Sciatic nerve (tissue), 2 donors: ENCODE data around the gene LRPPRC. TPM values are rescaled to one million over a fixed set of nuclear protein-coding genes. Genes with fewer than 3 reads are reported as not detected.

ENCODE experiments used
- ATAC-seq: fragments of 200-7000 bp; cut with Tn5 transposase; one replicate; pipeline ENCODE4 v1.9.1; 2020; ENCODE audit warnings: mild to moderate bottlenecking, moderate library complexity
- DNase-seq: peaks from one replicate; pipeline ENCODE4 v3.0.0-alpha.2; 2020; ENCODE audit warnings: low spot score
- intact Hi-C: fragments of 100-400 bp; cut with DNase I; formaldehyde crosslinking; loops from one replicate; pipeline ENCODE4 v1.14.2; 2022
- total RNA-seq: library from RNA; stranded (reverse); fragmentation: NEBNext Ultra II Directional; extraction: Animal tissue kit (Norgen Biotek cat#: 25700); gene quantifications from one replicate; pipeline ENCODE4 v1.2.1, GENCODE V29; 2021
- donor health status: DM: no; HTN: no; CAD: no.
- donor health status: DM: no; HTN: no; CAD: no.

LRPPRC gene
- total RNA-seq, 1 donor from 2014 or later: 59.7 TPM

DNA sequence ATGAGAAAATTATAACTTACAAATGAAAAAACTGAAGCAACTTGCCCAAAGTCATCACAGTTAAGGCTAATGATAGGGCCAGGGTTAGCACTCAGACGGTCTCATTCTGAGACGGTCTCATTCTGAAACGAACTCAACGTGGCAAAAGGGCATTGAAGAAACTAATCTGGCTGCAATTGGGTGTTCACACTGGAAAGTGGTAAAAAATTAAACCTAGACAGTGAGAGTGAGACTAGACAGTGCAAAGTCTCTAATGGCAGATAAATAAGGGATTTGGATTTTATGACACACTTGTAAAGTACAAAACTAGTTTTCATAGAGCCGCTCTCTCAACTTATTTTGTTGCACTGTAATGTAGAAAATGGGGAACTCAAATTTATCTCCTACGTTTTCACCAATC lies 9.2 kb downstream of the LRPPRC start:
- ATAC-seq (no peak), DNase-seq (no peak)
- intact Hi-C loops: no loop called here

DNA sequence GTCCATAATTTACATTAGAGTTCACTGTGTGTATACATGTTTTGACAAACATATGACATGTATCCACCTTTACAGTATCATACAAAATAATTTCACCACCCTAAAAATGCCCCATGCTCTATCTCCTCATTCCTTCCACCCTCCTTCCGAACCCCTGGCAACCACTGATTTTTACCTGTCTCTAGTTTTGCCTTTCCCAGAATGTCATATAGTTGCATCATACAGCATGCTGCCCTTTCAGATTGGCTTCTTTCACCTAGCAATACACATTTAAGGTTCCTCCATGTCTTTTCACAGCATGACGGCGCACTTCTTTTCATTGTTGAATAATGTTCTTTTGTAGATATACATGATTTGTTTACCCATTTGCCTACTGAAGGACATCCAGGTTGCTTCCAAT lies 10.4 kb downstream of the LRPPRC start:
- intact Hi-C loops: no loop called here
- ATAC-seq (no peak), DNase-seq (no peak)

DNA sequence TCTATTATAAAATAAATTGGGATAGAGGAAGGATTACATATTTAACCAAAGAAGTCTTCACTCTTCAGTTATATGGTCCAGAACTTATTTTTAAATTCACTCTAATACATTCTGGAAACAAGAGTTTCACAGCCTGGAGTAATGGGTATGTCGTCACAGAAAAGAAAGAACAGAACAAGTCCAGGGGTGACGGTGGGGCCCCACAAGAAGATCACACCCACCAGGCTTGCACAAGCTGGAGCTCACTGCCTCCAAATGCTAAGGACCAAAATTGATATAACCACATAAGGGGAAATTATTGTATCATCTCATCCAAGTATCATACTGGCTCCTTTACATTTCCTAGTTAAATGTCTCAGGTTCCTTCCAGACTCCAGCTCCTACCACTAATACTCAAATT lies 11.3 kb downstream of the LRPPRC start:
- intact Hi-C loops: no loop called here
- no peak for ATAC-seq
- DNase-seq: no peak

DNA sequence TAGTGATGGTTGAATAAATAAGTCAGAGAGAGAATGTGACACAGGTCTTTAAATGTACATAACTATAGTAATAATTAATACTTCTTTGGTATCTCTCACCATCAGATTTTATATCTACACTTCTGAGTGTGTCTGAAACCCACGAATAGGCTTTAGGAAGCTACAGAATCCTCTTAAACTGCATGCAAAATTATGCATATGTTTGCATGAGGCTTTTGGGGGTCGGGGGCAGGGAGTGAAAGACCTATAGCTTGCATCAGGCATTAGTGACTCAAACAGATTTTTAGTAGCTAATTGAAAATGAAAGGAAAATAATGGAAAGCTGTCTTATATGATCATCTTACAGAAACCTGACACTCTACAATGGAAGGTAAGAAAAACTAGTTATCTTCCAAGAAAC lies 14.9 kb downstream of the LRPPRC start:
- intact Hi-C loops: no loop called here
- DNase-seq (no peak), ATAC-seq (no peak)

DNA sequence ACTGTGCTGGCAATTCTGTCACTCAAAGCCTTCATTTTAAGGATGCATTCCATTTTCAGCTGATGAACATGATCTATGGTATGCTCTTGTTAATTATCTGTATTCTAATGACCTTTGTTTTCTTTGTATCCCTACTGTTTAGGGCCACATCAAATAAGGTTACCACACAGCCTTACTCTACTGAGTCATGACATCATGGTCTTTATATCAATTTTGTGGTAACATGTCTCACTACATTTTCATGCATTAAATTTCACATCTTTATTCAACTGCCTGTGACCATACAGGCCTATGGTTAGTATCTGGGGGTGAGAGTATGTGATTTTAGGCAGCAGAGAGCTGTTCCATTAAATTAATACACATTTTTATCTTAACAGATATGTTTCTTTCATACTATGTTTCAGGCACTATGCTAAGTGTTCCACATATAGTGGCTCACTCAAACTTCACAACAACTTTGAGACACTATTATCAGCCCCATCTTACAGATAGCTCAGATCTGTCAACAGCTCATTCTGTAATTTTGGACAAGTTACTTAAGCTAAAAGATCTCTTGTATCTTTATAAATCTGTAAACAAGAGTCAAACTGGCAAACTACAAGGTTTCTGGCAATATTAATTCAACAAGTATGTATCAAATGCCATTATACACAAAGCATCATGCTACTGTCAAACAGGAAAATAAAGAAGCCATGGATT lies 18.0 kb downstream of the LRPPRC start:
- intact Hi-C loops: no loop called here
- DNase-seq (no peak), ATAC-seq (no peak)

DNA sequence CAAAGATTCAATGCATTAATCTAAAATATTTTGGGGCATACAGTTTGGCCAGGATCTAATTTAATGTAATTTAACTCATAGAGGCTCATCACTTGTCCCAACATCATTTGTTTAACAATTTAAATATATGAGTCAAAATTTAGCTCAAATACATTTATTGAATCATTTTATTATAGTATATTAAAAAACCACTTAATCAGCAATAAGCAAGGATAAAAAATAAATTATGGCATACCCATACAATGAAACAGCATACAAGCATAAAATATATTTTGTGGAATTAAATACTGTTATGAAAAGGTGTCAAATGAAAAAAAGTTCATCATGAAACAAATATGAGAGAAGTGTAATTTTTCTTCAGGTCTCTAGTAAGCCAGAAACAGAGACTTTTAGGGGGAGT lies 34.9 kb downstream of the LRPPRC start:
- DNase-seq (no peak), ATAC-seq (no peak)
- intact Hi-C loops: no loop called here

DNA sequence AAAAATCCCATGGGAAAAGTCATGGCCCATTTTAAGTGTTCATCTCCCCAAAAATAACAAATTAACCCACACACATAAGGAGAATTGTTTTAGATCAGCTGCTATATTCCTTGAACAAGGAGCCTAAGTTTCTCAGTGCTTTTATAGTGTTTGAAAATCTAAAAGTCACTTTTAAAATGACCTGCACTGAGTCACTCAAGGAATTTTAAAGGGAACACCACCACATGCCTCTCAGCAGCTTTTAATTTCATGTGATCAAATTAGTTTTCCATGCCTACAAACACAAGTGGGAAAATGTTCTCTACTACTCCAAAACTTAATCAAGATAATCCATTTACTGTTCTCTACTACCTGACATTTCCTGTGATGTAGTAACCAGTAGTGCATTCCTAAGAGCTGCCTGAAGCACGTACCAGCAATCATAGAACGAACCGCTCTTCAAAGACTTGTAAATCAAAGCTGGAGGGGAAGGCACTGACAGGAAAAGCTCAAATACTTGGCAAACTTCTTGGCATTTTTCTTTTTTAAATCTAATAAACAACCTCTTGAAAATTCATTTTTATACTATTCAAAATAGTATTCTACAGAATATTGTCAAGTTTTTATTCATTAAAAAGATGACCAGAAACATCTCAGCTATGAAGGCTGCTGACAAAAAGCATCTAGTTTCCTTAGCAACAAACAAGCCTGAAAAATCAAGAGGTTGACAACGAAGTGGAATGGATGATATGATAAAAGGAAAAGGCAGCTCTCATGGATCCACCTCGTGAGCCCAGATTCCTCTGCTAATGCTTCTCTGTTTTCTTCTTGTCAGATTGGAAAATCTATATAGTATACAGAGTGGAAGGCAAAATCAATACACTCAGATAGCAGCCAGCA lies 37.2 kb downstream of the LRPPRC start:
- DNase-seq (no peak), ATAC-seq (no peak)
- intact Hi-C loops: no loop called here

DNA sequence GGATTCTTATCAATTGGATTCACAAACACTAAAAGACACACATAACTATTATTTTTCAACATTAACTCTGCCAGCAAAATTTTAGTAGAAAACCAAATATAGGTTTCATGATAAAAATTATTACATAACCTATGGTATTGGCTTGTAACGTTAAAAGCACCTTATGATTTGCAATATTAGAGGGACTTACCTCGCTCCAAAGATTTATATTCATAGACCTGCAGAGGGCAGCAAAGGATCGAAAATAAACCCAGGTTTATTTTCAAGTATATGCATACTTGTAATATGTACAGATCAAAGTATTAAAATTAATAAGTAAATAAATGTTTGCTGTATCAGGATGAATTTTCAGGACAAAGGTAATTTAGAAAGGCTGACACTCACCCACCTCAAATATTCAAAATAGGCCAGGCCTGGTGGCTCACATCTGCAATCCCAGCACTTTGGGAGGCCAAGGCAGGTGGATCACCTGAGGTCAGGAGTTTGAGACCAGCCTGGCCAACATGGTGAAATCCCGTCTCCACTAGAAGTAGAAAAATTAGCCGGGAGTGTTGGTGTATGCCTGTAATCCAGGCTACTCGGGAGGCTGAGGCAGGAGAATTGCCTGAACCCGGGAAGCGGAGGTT lies 45.3 kb downstream of the LRPPRC start:
- intact Hi-C loops: no loop called here
- ATAC-seq (no peak), DNase-seq (no peak)

DNA sequence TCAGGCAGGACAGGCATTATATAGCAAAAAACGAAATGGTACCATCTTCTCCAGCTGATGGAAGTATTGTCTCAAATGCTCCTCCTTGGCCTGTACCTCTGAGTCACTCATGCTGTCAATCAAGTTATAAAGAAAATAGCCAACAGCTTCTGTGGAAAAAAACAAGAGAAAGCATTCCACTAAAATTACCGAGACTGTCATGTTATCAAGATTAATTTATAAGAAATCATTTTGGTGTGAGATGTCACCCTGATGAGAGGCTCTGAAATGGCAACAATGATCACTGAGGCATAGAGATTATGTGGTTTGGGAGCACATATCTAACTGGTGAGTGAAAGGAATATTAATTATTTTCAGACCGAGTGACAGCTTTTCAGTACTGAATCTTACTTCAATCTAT lies 47.4 kb downstream of the LRPPRC start:
- no peak for DNase-seq
- intact Hi-C loops: no loop called here
- no peak for ATAC-seq

DNA sequence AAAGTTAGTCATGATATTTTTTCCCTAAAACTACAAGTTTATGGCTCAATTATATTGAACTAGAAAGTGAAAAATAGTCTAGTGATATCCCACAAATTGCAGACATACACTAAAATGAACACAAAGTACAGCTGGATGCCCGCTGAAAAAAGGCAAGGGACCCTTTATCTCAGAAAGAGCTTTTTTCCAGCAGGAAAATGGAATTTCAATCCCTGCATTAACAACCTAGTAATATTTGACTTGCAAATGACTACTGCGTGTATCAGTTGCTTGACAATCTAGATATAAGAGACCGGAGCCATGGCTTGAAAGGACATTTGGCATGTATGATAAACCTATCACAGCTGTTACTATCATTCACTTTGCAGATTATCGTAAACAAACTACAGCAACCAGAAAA lies 49.1 kb downstream of the LRPPRC start:
- no peak for ATAC-seq
- intact Hi-C loops: no loop called here
- no peak for DNase-seq

DNA sequence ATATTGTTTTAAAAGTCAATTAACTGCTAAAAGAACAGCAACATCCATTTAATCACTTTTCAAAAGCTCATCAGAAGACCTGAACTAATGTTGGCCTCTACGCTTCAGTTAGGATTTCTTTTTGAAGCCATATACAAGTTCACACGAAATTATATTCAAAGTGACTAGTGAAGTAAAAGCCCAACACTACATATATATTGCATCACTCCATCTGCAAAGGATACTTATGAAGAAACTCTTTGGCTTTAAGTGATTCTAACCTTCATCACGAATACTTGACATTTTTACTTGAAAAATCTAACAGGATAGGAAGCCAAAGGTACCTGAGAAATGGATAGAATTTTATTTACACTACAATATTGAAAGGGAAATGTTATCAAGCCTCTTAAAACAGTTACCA lies 50.4 kb downstream of the LRPPRC start:
- intact Hi-C loops: no loop called here
- ATAC-seq (no peak), DNase-seq (no peak)

DNA sequence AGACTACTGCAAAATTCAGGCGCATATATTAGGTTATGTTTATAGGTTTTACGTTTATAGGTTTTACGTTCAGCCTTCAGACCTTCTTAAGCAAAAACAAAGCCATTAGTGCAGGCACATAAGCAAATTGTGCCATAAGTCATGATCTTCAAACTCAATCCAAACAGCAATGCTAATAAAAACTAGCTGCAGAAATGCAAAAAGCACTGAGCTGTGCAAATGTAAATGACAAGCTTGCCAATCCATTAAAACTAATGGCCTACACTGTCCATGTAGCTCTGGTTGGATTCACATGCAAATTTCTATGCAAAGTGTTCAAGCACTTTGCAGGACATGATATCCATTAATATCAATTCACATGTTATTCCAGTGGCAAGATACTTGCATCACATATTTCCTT lies 50.9 kb downstream of the LRPPRC start:
- no peak for ATAC-seq
- DNase-seq: no peak
- intact Hi-C loops: no loop called here

DNA sequence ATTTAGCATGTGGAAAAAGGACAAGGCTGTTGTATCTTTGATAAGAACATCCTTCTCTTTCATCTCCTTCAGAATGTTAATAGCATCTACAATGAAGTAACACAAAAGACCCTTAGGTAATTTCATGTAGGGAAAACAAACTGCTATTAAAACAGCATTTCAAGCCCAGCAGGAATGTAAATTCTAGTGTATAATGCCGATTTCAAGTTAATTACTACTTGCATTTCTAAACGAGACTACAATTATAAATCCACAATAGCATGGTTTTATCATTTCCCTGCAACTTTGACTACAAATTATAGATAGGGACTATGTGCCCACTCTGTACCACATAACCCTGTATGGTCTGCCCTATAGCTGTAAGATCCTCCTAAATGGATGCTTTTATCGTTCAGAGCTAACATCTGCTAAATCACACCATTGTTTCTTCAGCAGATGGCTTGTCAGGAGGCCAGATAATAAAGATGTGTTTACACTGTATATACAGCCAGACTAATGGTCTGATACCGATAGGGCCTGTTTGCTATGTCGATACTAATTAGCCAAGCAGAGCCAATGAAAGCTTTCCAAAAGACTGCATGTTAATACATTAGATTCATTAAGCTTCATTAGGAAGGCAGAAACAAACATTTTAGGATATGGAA lies 51.9 kb downstream of the LRPPRC start:
- ATAC-seq: no peak
- intact Hi-C loops: no loop called here
- DNase-seq: no peak

DNA sequence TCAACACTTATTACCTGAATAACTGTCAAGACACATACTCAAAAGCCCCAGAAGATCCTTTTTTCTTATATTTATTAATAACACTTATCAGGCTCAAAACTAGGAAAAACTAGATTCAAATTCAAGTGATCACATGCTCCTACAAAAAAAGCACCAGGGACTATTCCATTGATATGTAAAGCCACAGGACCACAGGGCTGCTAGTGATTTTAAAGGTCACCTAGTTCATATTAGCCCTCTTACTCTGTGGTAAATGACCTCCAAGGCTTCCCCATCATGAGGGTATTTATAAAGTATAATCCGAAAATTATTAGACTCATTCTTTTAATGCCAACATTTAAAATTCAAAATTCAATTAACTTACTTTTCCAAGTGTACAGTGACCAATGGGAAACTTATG lies 52.5 kb downstream of the LRPPRC start:
- ATAC-seq (no peak), DNase-seq (no peak)
- intact Hi-C loops: no loop called here

DNA sequence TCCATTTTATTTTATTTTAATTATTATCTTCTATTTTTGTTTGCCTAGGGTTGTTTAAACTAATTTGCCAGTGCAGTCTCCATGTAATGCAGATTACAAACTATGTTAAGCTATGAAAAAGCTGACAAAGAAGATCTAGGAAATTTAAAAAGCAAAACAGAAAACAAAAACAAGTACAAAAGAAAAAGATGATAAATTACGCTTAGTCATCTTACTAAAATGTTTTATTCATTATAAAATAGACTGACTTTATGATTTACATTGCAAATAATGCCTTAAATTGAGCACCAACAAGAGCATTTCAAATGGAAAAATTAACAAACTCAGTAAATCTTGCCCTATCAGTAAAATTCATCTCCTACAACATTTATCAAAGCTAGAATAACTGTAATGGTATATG lies 52.9 kb downstream of the LRPPRC start:
- DNase-seq (no peak), ATAC-seq (no peak)
- intact Hi-C loops: no loop called here

DNA sequence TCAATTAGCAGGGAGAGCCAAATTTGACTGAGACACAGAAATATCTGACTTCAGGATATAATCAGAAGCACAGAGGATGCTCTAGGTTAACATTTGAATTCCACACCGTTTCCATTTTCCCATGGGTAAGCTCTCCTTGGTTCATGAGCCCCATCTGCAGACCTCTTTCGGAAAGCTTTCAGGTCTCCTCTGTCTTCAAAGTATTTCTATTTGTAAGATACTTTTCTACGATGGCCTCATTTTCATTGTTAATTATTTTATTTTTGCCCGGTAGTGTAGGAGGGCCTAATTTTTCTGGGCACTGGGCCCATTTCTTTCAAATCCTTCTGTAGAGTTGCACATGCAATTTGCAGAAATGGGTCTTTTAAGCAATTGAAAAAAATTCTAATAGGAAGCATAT lies 53.8 kb downstream of the LRPPRC start:
- intact Hi-C loops: no loop called here
- ATAC-seq (no peak), DNase-seq (no peak)

DNA sequence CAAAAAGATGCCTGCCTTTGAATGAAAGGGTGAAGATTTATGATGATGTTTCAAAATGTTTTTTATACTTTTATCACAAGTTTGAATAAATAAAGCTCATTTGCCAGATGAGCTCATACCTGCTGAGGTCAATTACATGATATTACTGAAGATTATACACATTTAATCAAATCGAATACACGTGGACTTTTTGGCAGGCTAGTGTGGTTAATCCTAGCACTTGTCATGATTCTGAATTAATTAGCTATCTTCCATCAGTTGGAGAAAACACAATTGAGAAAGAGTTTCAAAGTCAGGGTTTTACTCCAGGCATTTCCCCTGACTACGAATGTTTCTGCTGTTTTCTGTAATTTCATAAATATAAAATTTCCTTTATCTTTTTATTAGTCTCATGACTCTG lies 54.4 kb downstream of the LRPPRC start:
- intact Hi-C loops: no loop called here
- DNase-seq (no peak), ATAC-seq (no peak)

DNA sequence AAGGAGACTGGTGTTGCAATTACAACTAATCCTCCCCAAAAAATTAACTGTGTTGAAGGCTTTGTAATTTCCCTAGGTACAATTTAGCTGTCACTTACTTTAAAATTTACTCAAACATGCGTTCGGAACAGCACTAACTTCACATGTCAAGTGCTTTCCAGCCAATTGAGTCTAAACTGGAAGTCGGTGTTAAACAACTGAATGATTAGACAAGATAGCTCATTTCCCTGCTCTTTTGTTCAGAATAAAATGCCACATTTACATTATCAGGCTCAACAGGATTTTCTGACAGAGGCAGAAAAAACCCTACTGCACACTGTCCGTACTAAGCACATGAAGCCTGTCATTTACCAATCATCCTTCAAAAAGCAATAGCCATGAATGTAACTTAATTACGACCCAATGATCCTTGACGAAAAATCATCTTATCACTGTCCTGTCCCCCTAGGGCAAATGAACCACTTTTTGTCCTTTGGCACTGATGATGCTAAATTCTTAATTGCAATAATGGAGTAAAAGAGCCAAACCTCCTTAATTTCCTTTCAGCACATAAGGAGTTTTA lies 56.0 kb downstream of the LRPPRC start:
- no peak for DNase-seq
- ATAC-seq: no peak
- intact Hi-C loops: no loop called here

DNA sequence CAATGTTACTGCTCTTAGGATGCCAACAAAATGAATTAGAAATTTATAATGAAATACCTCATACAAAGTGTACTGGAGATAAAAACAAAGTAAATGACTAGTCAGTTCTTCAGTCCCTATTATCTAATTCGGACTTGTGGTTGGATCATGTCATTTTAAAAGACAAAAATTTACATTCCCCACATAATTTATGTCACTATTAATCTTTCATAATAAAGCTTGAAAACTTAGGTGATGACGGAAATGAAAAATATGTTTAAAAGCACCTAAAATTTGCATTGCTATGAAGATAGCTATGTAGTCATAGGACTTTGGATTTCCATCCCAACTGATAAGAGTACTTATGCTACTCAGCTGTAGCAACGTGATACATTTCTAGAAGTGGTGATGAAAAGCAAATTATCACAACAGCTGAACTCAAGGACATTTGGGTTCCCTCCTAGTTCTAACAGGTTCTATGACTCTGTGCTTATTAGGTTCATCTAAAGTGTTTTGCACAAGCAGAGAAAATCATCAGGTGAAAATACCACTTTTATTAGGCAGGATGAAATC lies 58.4 kb downstream of the LRPPRC start:
- ATAC-seq: no peak
- DNase-seq: no peak
- intact Hi-C loops: no loop called here
